HG03280 (cell line): ENCODE measurements around the gene DOCK4.

ENCODE experiments used
- ATAC-seq: cut with Tn5 transposase; IDR thresholded peaks from one replicate; pipeline ENCODE4 v1.9.1; 2021; ENCODE audit warnings: mild to moderate bottlenecking, moderate library complexity; ENCODE audit not compliant: unreplicated experiment

DOCK4 gene

GRCh38 chr7:112018305-112019030, 187.7 kb downstream of the DOCK4 start:
- no peak for ATAC-seq

GRCh38 chr7:112015146-112015545, 191.1 kb downstream of the DOCK4 start:
- ATAC-seq, result no peak

GRCh38 chr7:112014347-112014746, 191.9 kb downstream of the DOCK4 start:
- ATAC-seq, result no peak

- ATAC-seq, result no peak
Measured at GRCh38 chr7:112013274-112013673, 192.9 kb downstream of the DOCK4 start.

- no peak for ATAC-seq
Measured at GRCh38 chr7:112012242-112012641, 194.0 kb downstream of the DOCK4 start.

- no peak for ATAC-seq
Measured at GRCh38 chr7:112010994-112011393, 195.2 kb downstream of the DOCK4 start.

GRCh38 chr7:112010109-112010508, 196.1 kb downstream of the DOCK4 start:
- ATAC-seq, result no peak

GRCh38 chr7:112009081-112009480, 197.1 kb downstream of the DOCK4 start:
- ATAC-seq, result no peak

- ATAC-seq, result no peak
Measured at GRCh38 chr7:112007185-112007584, 199.0 kb downstream of the DOCK4 start.

GRCh38 chr7:112006071-112006470, 200.1 kb downstream of the DOCK4 start:
- no peak for ATAC-seq

- no peak for ATAC-seq
Measured at GRCh38 chr7:112005205-112005775, 200.9 kb downstream of the DOCK4 start.

- no peak for ATAC-seq
Measured at GRCh38 chr7:112001091-112001826, 204.9 kb downstream of the DOCK4 start.

GRCh38 chr7:111998326-111998725, 207.9 kb downstream of the DOCK4 start:
- ATAC-seq, result no peak

GRCh38 chr7:111997546-111997945, 208.7 kb downstream of the DOCK4 start:
- ATAC-seq, result no peak

- no peak for ATAC-seq
Measured at GRCh38 chr7:111992601-111993000, 213.6 kb downstream of the DOCK4 start.

GRCh38 chr7:111990643-111991042, 215.6 kb downstream of the DOCK4 start:
- no peak for ATAC-seq

- no peak for ATAC-seq
Measured at GRCh38 chr7:111987886-111988285, 218.3 kb downstream of the DOCK4 start.

- ATAC-seq, result no peak
Measured at GRCh38 chr7:111987115-111987826, 218.9 kb downstream of the DOCK4 start.

- ATAC-seq, result no peak
Measured at GRCh38 chr7:111986601-111987000, 219.6 kb downstream of the DOCK4 start.

GRCh38 chr7:111985798-111986197, 220.4 kb downstream of the DOCK4 start:
- ATAC-seq, result no peak

- ATAC-seq, result no peak
Measured at GRCh38 chr7:111982804-111983203, 223.4 kb downstream of the DOCK4 start.
